Activated CD4-positive, alpha-beta memory T cell treated with anti-CD3 and anti-CD28 coated beads for 36 hours (primary cell): ENCODE data around the gene GTPBP1. TPM values are rescaled to one million over a fixed set of nuclear protein-coding genes. Genes with fewer than 3 reads are reported as not detected.
A peak's percentile ranks its signal among the peaks of the same experiment; 100 is the strongest.

Source experiments
- CTCF ChIA-PET: fragments of 350-600 bp; sonication (Branson Sonifier 250); formaldehyde crosslinking; loops from one replicate; lab custom pipeline; 2021; ENCODE audit warnings: antibody characterized with exemption, inconsistent platforms; lab: Charles Lee
- POLR2A ChIA-PET: fragments of 350-600 bp; sonication (Branson Sonifier 250); formaldehyde crosslinking; loops from one replicate; lab custom pipeline; 2021; ENCODE audit warnings: antibody characterized with exemption; lab: Charles Lee
- DNase-seq: peaks from one replicate; pipeline ENCODE4 v3.0.0-alpha.2; 2020
- H3K27ac Mint-ChIP-seq: one replicate; pipeline ENCODE4 v1.8.0; 2021; ENCODE audit warnings: mixed read lengths
- H3K27me3 Mint-ChIP-seq: one replicate; pipeline ENCODE4 v1.8.0; 2021; ENCODE audit warnings: mixed read lengths
- H3K36me3 Mint-ChIP-seq: one replicate; pipeline ENCODE4 v1.8.0; 2021; ENCODE audit warnings: mixed read lengths
- H3K4me1 Mint-ChIP-seq: one replicate; pipeline ENCODE4 v1.8.0; 2021; ENCODE audit warnings: low read depth, mixed read lengths
- H3K4me3 Mint-ChIP-seq: one replicate; pipeline ENCODE4 v1.8.0; 2021; ENCODE audit warnings: mild to moderate bottlenecking, mixed read lengths
- H3K9me3 Mint-ChIP-seq: one replicate; pipeline ENCODE4 v1.8.0; 2021; ENCODE audit warnings: mixed read lengths
- intact Hi-C: fragments of 100-400 bp; cut with micrococcal nuclease; formaldehyde crosslinking; loops from one replicate; pipeline ENCODE4 v1.15.1; 2023
- total RNA-seq, 2 experiments: library from RNA; stranded (reverse); gene quantifications; one replicate each; pipeline ENCODE4 v1.2.3, GENCODE V29; 2021

GTPBP1 gene
- total RNA-seq, 2 experiments from 2014 or later, result 95.4 to 98.1 TPM

DNA sequence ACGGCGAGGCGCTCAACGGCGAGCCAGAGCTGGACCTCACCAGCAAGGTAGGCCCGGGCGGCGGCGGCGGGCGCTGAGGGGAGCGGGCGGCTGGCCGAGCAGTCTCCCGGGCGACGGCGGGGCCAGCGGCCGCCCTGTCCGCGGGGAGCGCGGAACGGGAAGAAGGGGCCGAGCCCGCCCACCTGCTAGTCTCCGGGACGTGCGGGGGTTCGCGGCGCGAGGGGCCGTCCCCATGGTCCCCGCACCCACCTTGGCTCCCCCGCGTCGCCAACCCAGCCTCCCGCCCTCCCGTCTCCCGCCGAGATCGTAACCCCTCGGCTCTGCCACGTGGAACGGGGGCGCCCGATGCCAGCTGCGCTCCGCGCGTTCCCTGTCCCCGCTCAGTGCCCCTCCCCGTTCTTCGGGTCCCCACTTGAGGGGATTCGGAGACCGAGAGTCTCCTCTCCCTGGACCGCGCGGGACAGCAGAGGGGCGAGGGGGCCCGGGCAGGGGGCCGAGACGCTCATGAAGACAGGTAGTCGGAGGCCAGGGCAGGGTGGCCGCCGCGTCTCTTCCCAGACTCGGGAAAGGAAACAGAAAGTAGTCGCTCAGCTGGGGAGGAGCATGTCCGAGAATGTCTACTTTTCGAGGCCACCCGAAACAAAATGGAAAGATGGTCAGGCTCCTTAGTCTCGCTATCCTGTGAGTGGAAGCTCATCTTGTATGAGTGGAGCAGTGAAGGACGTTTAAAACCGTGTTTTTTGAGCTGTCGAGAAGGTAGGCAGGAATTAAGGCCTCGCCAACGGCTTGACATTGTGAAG lies 557 bp downstream of the GTPBP1 start:
- Mint-ChIP-seq H3K27me3 (peaks cover under 1% of the 10 kb centered on the region), H3K4me1 (peaks cover 55% of the 10 kb centered on the region), H3K9me3 (no peaks in the 10 kb centered on the region), H3K27ac (peak overlapping the region; percentile 91), H3K4me3 (peak overlapping the region; percentile 92), H3K36me3 (peaks cover 32% of the 10 kb centered on the region)
- intact Hi-C loops, result loop anchor here (5.0 kb wide), 2 partner anchors 524 to 611 kb away; partner anchors contain the start of genes PLA2G6 and RPL3
- ChIA-PET CTCF (interaction anchor here (1.0 to 3.8 kb wide), 5 partner anchors 8 to 62 kb away, joined by 3 to 22 read pairs (median 5); partner anchors contain the start of gene TOMM22), POLR2A (interaction anchor here (0.6 to 2.3 kb wide), 16 partner anchors 9 to 612 kb away, joined by 3 to 13 read pairs (median 4); partner anchors contain the start of genes PLA2G6 and TOMM22)
- DNase-seq, result peak; percentile 52

DNA sequence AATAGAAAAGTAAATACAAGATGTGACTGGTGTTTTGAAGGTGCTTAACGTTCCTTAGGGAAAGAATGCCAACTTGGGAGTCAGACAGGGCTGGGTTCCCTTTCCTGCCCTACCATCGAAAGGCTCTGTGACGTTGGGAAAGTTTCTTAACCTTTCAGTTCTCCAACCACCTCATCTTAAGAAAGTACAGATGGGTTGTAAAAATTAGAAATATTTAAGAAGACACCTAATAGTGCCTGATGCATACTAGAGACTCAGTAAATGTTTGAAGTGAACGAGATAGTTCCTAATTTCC lies 1.1 kb downstream of the GTPBP1 start:
- H3K36me3 Mint-ChIP-seq, result peaks cover 32% of the 10 kb centered on the region
- H3K4me1 Mint-ChIP-seq, result peaks cover 51% of the 10 kb centered on the region
- H3K4me3 Mint-ChIP-seq, result peak overlapping the region; percentile 92
- peak overlapping the region; percentile 91 for H3K27ac Mint-ChIP-seq
- ChIA-PET CTCF (interaction anchor here (1.0 to 3.8 kb wide), 4 partner anchors 9 to 62 kb away, joined by 3 to 22 read pairs (median 9); partner anchors contain the start of gene TOMM22), POLR2A (interaction anchor here (1.4 to 2.3 kb wide), 4 partner anchors 11 to 50 kb away, joined by 3 to 13 read pairs (median 6); partner anchors contain the start of gene TOMM22)
- no peaks in the 10 kb centered on the region for H3K27me3 Mint-ChIP-seq
- no peaks in the 10 kb centered on the region for H3K9me3 Mint-ChIP-seq
- intact Hi-C loops, result loop anchor here (5.0 kb wide), 2 partner anchors 525 to 610 kb away; partner anchors contain the start of genes PLA2G6 and RPL3
- DNase-seq, result no peak

DNA sequence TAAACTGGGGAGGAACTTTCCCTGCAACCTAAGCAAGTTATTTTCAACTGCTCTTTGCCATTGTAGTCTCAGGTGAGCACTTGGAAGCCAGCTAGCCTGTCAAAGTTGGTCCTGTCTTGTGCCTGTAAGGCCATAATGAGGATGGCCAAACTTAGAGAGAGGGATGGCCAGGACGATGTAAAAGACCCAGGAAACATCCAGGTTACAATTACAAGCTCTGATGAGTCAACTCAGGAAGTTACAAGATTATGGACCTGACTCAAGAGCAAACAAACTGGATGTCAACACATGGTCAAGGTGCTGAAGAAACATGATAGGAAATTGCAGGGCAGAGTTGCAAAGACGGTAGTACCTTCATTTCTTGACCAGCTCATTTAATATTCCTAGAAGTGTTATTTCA lies 1.6 kb downstream of the GTPBP1 start:
- H3K9me3 Mint-ChIP-seq, result no peaks in the 10 kb centered on the region
- H3K4me3 Mint-ChIP-seq, result peak overlapping the region; percentile 92
- DNase-seq, result no peak
- peaks cover 55% of the 10 kb centered on the region for H3K4me1 Mint-ChIP-seq
- intact Hi-C loops, result loop anchor here (5.0 kb wide), 2 partner anchors 525 to 610 kb away; partner anchors contain the start of genes PLA2G6 and RPL3
- H3K27ac Mint-ChIP-seq, result peak overlapping the region; percentile 91
- H3K36me3 Mint-ChIP-seq, result peaks cover 32% of the 10 kb centered on the region
- POLR2A ChIA-PET, result interaction anchor here (1.4 to 1.5 kb wide), 2 partner anchors 26 to 49 kb away, joined by 5 to 8 read pairs; partner anchors contain the start of gene TOMM22
- CTCF ChIA-PET, result interaction anchor here (1.0 to 3.8 kb wide), 8 partner anchors 8 to 655 kb away, joined by 3 to 22 read pairs (median 4); partner anchors contain the start of gene TOMM22
- no peaks in the 10 kb centered on the region for H3K27me3 Mint-ChIP-seq

DNA sequence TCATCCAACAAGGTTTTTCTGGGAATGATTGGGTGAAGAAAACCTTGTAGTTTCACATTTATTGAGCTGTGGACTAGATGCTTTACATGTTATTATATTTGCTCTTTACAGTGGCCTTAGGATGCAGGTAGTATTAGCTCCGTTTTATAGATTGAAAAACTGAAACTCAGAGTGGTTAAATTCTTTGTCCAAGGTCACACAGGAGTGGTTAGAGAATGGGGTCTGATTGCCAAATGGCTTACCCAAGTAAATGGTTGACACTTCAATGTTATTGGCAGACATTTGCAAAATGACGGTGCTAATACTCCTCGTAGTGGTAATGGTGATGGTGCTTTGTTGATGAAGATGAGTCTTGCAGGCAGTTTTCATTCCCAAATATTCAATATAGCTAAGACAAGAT lies 2.2 kb downstream of the GTPBP1 start:
- Mint-ChIP-seq H3K4me1 (peaks cover 61% of the 10 kb centered on the region), H3K36me3 (peaks cover 34% of the 10 kb centered on the region), H3K4me3 (peak overlapping the region; percentile 25), H3K9me3 (no peaks in the 10 kb centered on the region), H3K27ac (peak overlapping the region; percentile 91), H3K27me3 (no peaks in the 10 kb centered on the region)
- ChIA-PET CTCF (interaction anchor here (1.0 to 3.8 kb wide), 8 partner anchors 9 to 656 kb away, joined by 3 to 22 read pairs (median 4); partner anchors contain the start of gene TOMM22), POLR2A (no interaction called here)
- DNase-seq, result no peak
- intact Hi-C loops, result loop anchor here (5.0 kb wide), 2 partner anchors 526 to 609 kb away; partner anchors contain the start of genes PLA2G6 and RPL3

DNA sequence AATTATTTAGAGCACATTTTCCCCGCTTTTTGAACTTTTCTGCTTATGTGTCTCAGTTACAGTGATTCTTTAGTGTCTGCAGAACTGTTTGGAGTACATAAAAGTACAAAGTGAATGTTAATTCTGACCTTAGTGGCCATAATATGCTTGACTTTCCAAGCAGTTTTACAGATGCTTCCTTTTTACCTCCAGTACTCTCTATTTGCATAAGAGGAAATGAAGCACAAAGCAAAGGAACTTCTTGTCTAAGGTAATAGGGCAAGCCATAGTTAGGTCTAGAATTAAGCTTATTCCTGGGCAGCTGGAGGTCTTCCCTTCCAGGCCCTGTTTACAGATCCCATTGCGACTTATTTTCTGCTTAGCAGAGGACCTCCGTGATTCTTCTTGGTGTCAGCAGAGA lies 3.6 kb downstream of the GTPBP1 start:
- no peaks in the 10 kb centered on the region for H3K27me3 Mint-ChIP-seq
- no peaks in the 10 kb centered on the region for H3K9me3 Mint-ChIP-seq
- POLR2A ChIA-PET, result no interaction called here
- intact Hi-C loops, result loop anchor here (5.0 kb wide), 2 partner anchors 527 to 608 kb away; partner anchors contain the start of genes PLA2G6 and RPL3
- peaks cover 37% of the 10 kb centered on the region for H3K36me3 Mint-ChIP-seq
- no peak for DNase-seq
- H3K27ac Mint-ChIP-seq, result no peak overlapping the region
- CTCF ChIA-PET, result interaction anchor here (0.6 to 1.8 kb wide), 2 partner anchors 16 to 24 kb away, joined by 3 to 9 read pairs; no protein-coding TSS in a partner anchor
- peaks cover 69% of the 10 kb centered on the region for H3K4me1 Mint-ChIP-seq
- H3K4me3 Mint-ChIP-seq, result no peak overlapping the region

DNA sequence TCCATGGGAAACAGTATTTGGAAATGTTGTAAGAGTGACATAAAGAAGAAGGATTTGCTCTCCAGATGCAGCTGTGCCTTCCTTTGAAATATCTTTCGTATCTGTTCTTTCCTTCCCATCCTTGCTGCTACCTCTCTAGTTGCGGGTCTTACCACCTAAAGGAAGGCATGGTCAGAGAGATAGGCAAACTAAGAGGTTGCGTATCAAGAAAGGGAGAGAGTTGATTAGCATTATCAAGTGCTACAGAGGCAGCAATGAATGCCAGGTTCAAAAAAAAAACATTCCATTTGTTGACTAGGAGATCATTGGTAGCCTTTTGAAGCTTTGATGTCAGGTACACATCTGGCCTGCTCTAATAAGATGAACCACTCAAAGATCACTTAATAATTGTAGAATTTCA lies 4.6 kb downstream of the GTPBP1 start:
- Mint-ChIP-seq H3K9me3 (no peaks in the 10 kb centered on the region), H3K4me3 (no peak overlapping the region), H3K36me3 (peaks cover 37% of the 10 kb centered on the region), H3K27ac (no peak overlapping the region), H3K27me3 (no peaks in the 10 kb centered on the region), H3K4me1 (peaks cover 64% of the 10 kb centered on the region)
- no peak for DNase-seq
- intact Hi-C loops, result no loop called here
- CTCF ChIA-PET, result interaction anchor here (0.7 to 1.8 kb wide), 2 partner anchors 15 to 23 kb away, joined by 3 to 9 read pairs; no protein-coding TSS in a partner anchor
- POLR2A ChIA-PET, result interaction anchor here (0.6 kb wide), 1 partner anchor 275 kb away, joined by 3 read pairs; no protein-coding TSS in a partner anchor

DNA sequence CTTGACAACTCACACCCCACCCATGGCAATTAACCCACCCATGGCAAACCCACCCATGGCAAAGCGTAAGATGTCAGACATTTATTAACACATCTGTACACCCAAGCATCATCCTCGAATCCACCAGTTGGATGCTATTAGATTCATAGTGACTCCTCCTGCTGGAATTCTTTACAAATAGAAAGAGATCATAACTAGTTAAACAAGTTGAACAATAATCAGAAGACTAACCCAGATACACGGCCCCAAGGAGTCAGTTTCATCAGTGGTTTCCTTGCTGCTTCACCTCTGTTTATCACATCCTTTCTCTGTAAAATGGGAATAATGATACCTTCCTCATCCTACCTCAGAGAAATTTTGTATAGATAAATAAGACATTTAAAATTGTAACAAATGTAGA lies 5.1 kb downstream of the GTPBP1 start:
- CTCF ChIA-PET, result interaction anchor here (0.7 to 1.0 kb wide), 2 partner anchors 14 to 22 kb away, joined by 3 read pairs; no protein-coding TSS in a partner anchor
- Mint-ChIP-seq H3K4me1 (peaks cover 64% of the 10 kb centered on the region), H3K27me3 (no peaks in the 10 kb centered on the region), H3K36me3 (peaks cover 40% of the 10 kb centered on the region), H3K27ac (no peak overlapping the region), H3K9me3 (no peaks in the 10 kb centered on the region), H3K4me3 (no peak overlapping the region)
- intact Hi-C loops, result no loop called here
- POLR2A ChIA-PET, result no interaction called here
- no peak for DNase-seq

DNA sequence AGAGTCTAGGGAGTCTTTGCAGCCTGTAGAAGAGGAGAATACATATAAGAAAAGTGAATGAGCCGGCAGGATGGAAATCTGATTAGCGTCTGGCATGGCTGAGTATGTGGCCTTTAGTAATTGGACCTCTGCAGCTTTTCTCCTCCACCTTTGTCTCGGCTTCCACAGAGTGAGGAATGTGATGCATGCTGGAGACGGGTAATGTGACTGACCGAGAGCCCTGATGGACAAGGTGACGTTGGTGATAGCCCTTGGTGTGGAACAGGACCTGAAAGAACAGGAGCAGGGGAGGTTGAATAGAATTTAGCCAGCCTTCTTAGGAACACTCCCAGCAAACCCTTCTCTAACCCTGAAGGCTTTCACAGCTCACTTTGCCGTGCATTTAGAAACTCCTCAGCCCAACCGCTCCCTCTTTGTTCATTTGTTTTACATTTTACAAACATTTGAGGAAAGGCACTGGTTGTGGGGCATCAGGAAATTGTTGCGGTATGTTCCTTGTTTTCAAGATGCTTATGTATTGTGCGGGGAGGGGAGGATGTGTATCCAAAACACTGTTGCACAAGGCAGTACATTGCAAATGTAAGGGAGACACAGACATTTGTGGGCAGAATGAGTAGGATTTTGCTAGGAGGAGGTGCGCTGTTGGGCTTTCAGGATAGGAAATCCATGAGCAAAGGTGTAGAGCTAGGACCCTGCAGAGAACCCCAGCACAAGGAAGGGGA lies 6.9 kb downstream of the GTPBP1 start:
- peaks cover 56% of the 10 kb centered on the region for H3K4me1 Mint-ChIP-seq
- intact Hi-C loops, result no loop called here
- peaks cover 45% of the 10 kb centered on the region for H3K36me3 Mint-ChIP-seq
- no peaks in the 10 kb centered on the region for H3K27me3 Mint-ChIP-seq
- POLR2A ChIA-PET, result interaction anchor here (0.7 kb wide), 1 partner anchor 53 kb away, joined by 3 read pairs; no protein-coding TSS in a partner anchor
- no peak for DNase-seq
- H3K9me3 Mint-ChIP-seq, result no peaks in the 10 kb centered on the region
- CTCF ChIA-PET, result interaction anchor here (1.6 kb wide), 1 partner anchor 12 kb away, joined by 5 read pairs; no protein-coding TSS in a partner anchor
- no peak overlapping the region for H3K27ac Mint-ChIP-seq
- no peak overlapping the region for H3K4me3 Mint-ChIP-seq

DNA sequence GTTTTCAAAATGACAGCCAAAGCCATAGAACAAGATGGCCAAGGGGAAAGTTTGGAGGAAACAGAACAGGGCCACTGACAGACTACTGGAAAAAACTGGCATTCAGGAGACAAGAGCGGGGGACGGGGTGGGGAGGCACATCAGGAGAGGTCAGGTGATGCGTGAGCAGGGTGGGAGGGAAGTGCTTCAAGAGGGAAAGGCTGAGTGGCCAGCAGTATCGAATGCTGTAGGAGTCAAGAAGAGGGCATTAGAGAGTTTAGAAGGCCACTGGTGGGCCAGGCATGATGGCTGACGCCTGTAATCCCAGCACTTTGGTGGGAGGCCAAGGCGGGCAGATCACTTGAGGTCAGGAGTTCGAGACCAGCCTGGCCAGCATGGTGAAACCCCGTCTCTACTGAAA lies 8.2 kb downstream of the GTPBP1 start:
- Mint-ChIP-seq H3K9me3 (no peaks in the 10 kb centered on the region), H3K27me3 (no peaks in the 10 kb centered on the region), H3K4me1 (peaks cover 48% of the 10 kb centered on the region), H3K27ac (peak overlapping the region; percentile 57), H3K4me3 (no peak overlapping the region), H3K36me3 (peaks cover 43% of the 10 kb centered on the region)
- intact Hi-C loops, result no loop called here
- ChIA-PET POLR2A (interaction anchor here (1.7 kb wide), 1 partner anchor 20 kb away, joined by 4 read pairs; no protein-coding TSS in a partner anchor), CTCF (interaction anchor here (1.3 kb wide), 1 partner anchor 11 kb away, joined by 7 read pairs; no protein-coding TSS in a partner anchor)
- DNase-seq, result no peak

DNA sequence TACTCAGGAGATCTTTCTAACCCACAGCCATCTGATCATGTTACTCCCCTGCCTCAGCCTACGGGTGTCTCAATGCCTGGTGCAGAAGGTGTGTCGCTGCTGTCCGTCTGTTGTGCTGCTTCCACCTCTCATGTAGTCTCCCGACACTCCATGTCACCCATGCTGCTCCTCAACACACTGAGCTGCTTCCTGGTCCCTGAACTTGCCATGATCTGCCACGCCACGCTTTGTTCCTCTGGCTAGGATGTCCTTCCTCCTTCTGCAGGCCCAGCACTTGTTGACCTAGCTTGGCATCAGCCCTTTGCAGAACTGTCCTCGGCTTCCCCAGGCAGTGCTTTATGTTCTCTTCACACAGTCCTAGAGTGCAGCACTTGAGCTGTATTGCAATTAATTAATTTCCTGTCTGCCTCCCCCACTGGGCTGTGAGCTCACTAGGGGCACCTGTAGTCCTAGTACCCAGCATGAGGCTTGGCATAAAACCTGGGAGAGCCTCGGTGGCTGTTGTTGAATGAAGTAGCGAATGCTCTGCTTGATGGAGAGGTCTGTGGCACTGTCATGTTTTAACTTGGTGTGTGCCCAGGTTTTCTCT lies 9.5 kb downstream of the GTPBP1 start:
- ChIA-PET POLR2A (interaction anchor here (0.6 to 1.7 kb wide), 2 partner anchors 9 to 19 kb away, joined by 3 to 4 read pairs; partner anchors contain the start of gene GTPBP1), CTCF (interaction anchor here (0.6 to 1.4 kb wide), 5 partner anchors 10 to 1079 kb away, joined by 3 to 7 read pairs (median 4); no protein-coding TSS in a partner anchor)
- Mint-ChIP-seq H3K36me3 (peaks cover 37% of the 10 kb centered on the region), H3K27me3 (no peaks in the 10 kb centered on the region), H3K27ac (no peak overlapping the region), H3K4me3 (no peak overlapping the region), H3K4me1 (peaks cover 40% of the 10 kb centered on the region), H3K9me3 (no peaks in the 10 kb centered on the region)
- DNase-seq, result no peak
- intact Hi-C loops, result no loop called here
